ENCODE measurements around the gene MACO1. TPM values are rescaled to one million over a fixed set of nuclear protein-coding genes. Genes with fewer than 3 reads are reported as not detected.

The MACO1 gene
- total and polyA plus RNA-seq, 8 donors: 8.8 to 28.2 (median 21.6) TPM

GRCh38 chr1:25428475-25429166 lies 2.1 kb upstream of the MACO1 start:
- WGBS, 2 donors: 80 to 84% methylated on average over 7 of the region's 7 CpGs
- no peak for FAIRE-seq
- H3K9me3 ChIP-seq: no peaks in the 10 kb centered on the region
- no peak for TF ChIP-seq CTCF (IDR thresholded peaks at IDR 0.05)
- intact Hi-C loops (cut with DNase I): no loop called here
- ATAC-seq: no peak
- H3K36me3 ChIP-seq: no peaks in the 10 kb centered on the region
- H3K4me1 ChIP-seq: peaks cover 0 to 35% (median 12%) of the 10 kb centered on the region in 3 donors
- no peak for DNase-seq
- H3K27ac ChIP-seq: no peak overlapping the region
- H3K4me3 ChIP-seq: no peak overlapping the region
- no peaks in the 10 kb centered on the region for H3K27me3 ChIP-seq

GRCh38 chr1:25430967-25431881 lies 527 bp downstream of the MACO1 start:
- DNase-seq (peak in 5 of 6 donors; percentile 30 to 67 (median 51)), FAIRE-seq (no peak), ATAC-seq (peak; percentile 3 to 29 (median 12))
- H3K36me3 ChIP-seq: no peaks in the 10 kb centered on the region
- H3K27me3 ChIP-seq: no peaks in the 10 kb centered on the region
- WGBS, 2 donors: 0 to 1% methylated on average over 38 to 89 of the region's 89 CpGs
- intact Hi-C loops (cut with DNase I): no loop called here
- TF ChIP-seq CTCF (IDR thresholded peaks at IDR 0.05): no peak
- H3K9me3 ChIP-seq: no peaks in the 10 kb centered on the region
- peaks cover 1 to 47% (median 22%) of the 10 kb centered on the region in 3 donors for H3K4me1 ChIP-seq
- H3K4me3 ChIP-seq: peak overlapping the region; percentile 69 to 95 (median 90)
- H3K27ac ChIP-seq: peak overlapping the region; percentile 88 to 94 (median 92)

DNA sequence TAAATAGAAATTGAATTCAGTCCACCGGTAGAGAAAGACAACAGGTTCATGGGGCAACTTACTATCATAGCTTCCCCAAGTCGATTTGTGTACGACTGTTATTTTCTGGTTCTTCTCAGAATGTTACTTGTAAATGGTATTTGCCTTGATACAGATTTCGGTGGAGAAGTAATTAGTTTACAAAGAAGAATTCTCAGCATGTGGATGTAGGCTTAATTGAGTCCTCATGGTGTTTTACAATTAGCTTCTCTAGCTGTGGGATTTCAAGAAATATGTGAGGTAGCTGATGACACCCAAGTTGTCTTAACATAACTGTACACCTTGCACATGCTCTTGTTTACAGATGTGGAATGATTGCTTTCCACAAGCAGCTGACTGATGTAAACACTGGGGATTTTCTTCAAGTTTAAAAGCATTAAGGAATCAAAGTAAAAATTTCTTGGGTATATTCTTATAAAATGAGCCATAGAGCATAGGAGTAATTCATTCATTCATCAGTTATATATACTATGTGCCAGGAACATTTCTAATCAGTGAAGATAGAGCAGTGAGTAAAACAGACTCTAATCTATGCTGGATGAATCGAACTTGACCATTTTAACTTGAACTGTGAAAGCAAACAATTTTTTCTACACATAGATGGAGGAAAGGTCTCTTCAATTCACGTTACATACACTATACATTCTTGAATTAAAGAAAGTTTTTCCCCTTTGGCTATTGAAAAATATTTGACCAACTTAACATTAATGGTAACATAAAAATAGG lies 1.4 kb downstream of the MACO1 start:
- Histone ChIP-seq H3K4me1 (peaks cover 8 to 53% (median 27%) of the 10 kb centered on the region in 3 donors), H3K4me3 (peak overlapping the region; percentile 69 to 95 (median 90)), H3K27me3 (no peaks in the 10 kb centered on the region), H3K36me3 (no peaks in the 10 kb centered on the region), H3K27ac (peak overlapping the region in 3 of 4 donors; percentile 88 to 94 (median 92)), H3K9me3 (no peaks in the 10 kb centered on the region)
- no peak for TF ChIP-seq CTCF (IDR thresholded peaks at IDR 0.05)
- WGBS, 2 donors: 6% methylated on average over 6 of the region's 6 CpGs
- intact Hi-C loops (cut with DNase I): no loop called here
- no peak for ATAC-seq
- DNase-seq: no peak
- FAIRE-seq: no peak

GRCh38 chr1:25432749-25433388 lies 2.2 kb downstream of the MACO1 start:
- ATAC-seq: no peak
- no peak for TF ChIP-seq CTCF (IDR thresholded peaks at IDR 0.05)

More at GRCh38 chr1:25432749-25433388, 2.2 kb downstream of the MACO1 start:
- intact Hi-C loops (cut with DNase I): no loop called here
- H3K36me3 ChIP-seq: no peaks in the 10 kb centered on the region
- 35 to 36% methylated on average over 6 of the region's 6 CpGs for WGBS, 2 donors
- DNase-seq (no peak), FAIRE-seq (no peak)
- peak overlapping the region in 2 of 4 donors; percentile 86 to 93 for H3K4me3 ChIP-seq
- peaks cover 8 to 53% (median 27%) of the 10 kb centered on the region in 3 donors for H3K4me1 ChIP-seq
- peak overlapping the region in 2 of 4 donors; percentile 53 to 94 for H3K27ac ChIP-seq
- H3K27me3 ChIP-seq: no peaks in the 10 kb centered on the region
- H3K9me3 ChIP-seq: no peaks in the 10 kb centered on the region
